HEK293 (cell line): ENCODE results near the gene SMAD1.

Source experiments
- BCL11A ChIP-seq: fragments of 450-650 bp; formaldehyde crosslinking; IDR thresholded peaks from 2 replicates; pipeline ENCODE4 v1.5.1; 2016; ENCODE audit warnings: low read depth, missing biosample characterization, missing genetic modification characterization
- BCL11B ChIP-seq: fragments of 450-650 bp; formaldehyde crosslinking; IDR thresholded peaks from 2 replicates; pipeline ENCODE4 v1.5.1; 2016; ENCODE audit warnings: low read depth, missing biosample characterization, missing genetic modification characterization
- GFI1B ChIP-seq: fragments of 450-650 bp; formaldehyde crosslinking; IDR thresholded peaks from 2 replicates; pipeline ENCODE4 v1.5.1; 2016; ENCODE audit warnings: missing biosample characterization, missing genetic modification characterization
- GLIS1 ChIP-seq: fragments of 450-650 bp; formaldehyde crosslinking; IDR thresholded peaks from 2 replicates; pipeline ENCODE4 v1.5.1; 2016; ENCODE audit warnings: missing biosample characterization, missing genetic modification characterization
- IKZF3 ChIP-seq: fragments of 450-650 bp; IDR thresholded peaks from 2 replicates; pipeline ENCODE4 v1.5.0; 2018; ENCODE audit warnings: missing biosample characterization, mild to moderate bottlenecking, missing genetic modification characterization, moderate library complexity
- KLF16 ChIP-seq: fragments of 450-650 bp; formaldehyde crosslinking; IDR thresholded peaks from 2 replicates; pipeline ENCODE4 v1.5.1; 2017; ENCODE audit warnings: missing biosample characterization, missing genetic modification characterization
- KLF7 ChIP-seq: fragments of 450-650 bp; formaldehyde crosslinking; IDR thresholded peaks from 2 replicates; pipeline ENCODE4 v1.5.1; 2016; ENCODE audit warnings: missing biosample characterization, missing genetic modification characterization, borderline replicate concordance
- REPIN1 ChIP-seq: fragments of 450-650 bp; formaldehyde crosslinking; IDR thresholded peaks from 2 replicates; pipeline ENCODE4 v1.5.1; 2017; ENCODE audit warnings: missing biosample characterization, missing genetic modification characterization, low read depth
- YY1 ChIP-seq: fragments of 450-650 bp; formaldehyde crosslinking; IDR thresholded peaks from 2 replicates; pipeline ENCODE4 v1.5.1; 2018; ENCODE audit warnings: missing biosample characterization, missing genetic modification characterization
- YY2 ChIP-seq: fragments of 450-650 bp; formaldehyde crosslinking; IDR thresholded peaks from 2 replicates; pipeline ENCODE4 v1.5.1; 2016; ENCODE audit warnings: missing biosample characterization, missing genetic modification characterization
- ZBTB26 ChIP-seq: fragments of 450-650 bp; formaldehyde crosslinking; optimal IDR thresholded peaks from 2 replicates; pipeline ENCODE3; 2016; ENCODE audit warnings: missing biosample characterization, mild to moderate bottlenecking, missing genetic modification characterization
- ZBTB48 ChIP-seq: fragments of 450-650 bp; formaldehyde crosslinking; IDR thresholded peaks from 2 replicates; pipeline ENCODE4 v1.5.1; 2016; ENCODE audit warnings: missing biosample characterization, missing genetic modification characterization
- ZEB2 ChIP-seq: fragments of 450-650 bp; formaldehyde crosslinking; IDR thresholded peaks from 2 replicates; pipeline ENCODE4 v1.5.1; 2016; ENCODE audit warnings: missing biosample characterization, missing genetic modification characterization
- ZFP37 ChIP-seq: fragments of 450-650 bp; formaldehyde crosslinking; IDR thresholded peaks from 2 replicates; pipeline ENCODE4 v1.5.1; 2016; ENCODE audit warnings: missing biosample characterization, missing genetic modification characterization
- ZNF10 ChIP-seq: fragments of 450-650 bp; formaldehyde crosslinking; IDR thresholded peaks from 2 replicates; pipeline ENCODE4 v1.5.1; 2017; ENCODE audit warnings: missing biosample characterization, missing genetic modification characterization
- ZNF157 ChIP-seq: fragments of 450-650 bp; formaldehyde crosslinking; IDR thresholded peaks from 2 replicates; pipeline ENCODE4 v1.5.1; 2016; ENCODE audit warnings: missing biosample characterization, missing genetic modification characterization
- ZNF24 ChIP-seq: fragments of 450-650 bp; formaldehyde crosslinking; IDR thresholded peaks from 2 replicates; pipeline ENCODE4 v1.5.1; 2016; ENCODE audit warnings: missing biosample characterization, missing genetic modification characterization
- ZNF292 ChIP-seq: fragments of 450-650 bp; formaldehyde crosslinking; IDR thresholded peaks from 2 replicates; pipeline ENCODE4 v1.5.1; 2016; ENCODE audit warnings: low read depth, missing biosample characterization, missing genetic modification characterization, borderline replicate concordance
- ZNF354C ChIP-seq: fragments of 450-650 bp; formaldehyde crosslinking; IDR thresholded peaks from 2 replicates; pipeline ENCODE4 v1.5.1; 2016; ENCODE audit warnings: missing biosample characterization, missing genetic modification characterization, low read depth, borderline replicate concordance
- ZNF433 ChIP-seq: fragments of 450-650 bp; formaldehyde crosslinking; IDR thresholded peaks from 2 replicates; pipeline ENCODE4 v1.5.1; 2016; ENCODE audit warnings: missing biosample characterization, missing genetic modification characterization, low read depth
- ZNF558 ChIP-seq: fragments of 450-650 bp; formaldehyde crosslinking; IDR thresholded peaks from 2 replicates; pipeline ENCODE4 v1.5.1; 2016; ENCODE audit warnings: missing biosample characterization, missing genetic modification characterization
- ZNF571 ChIP-seq: fragments of 450-650 bp; formaldehyde crosslinking; IDR thresholded peaks from 2 replicates; pipeline ENCODE4 v1.5.0; 2017; ENCODE audit warnings: missing biosample characterization, missing genetic modification characterization
- ZNF658 ChIP-seq: fragments of 450-650 bp; formaldehyde crosslinking; IDR thresholded peaks from 2 replicates; pipeline ENCODE4; 2016; ENCODE audit warnings: missing biosample characterization, missing genetic modification characterization
- ZNF704 ChIP-seq: fragments of 450-650 bp; formaldehyde crosslinking; IDR thresholded peaks from 2 replicates; pipeline ENCODE4 v1.5.1; 2016; ENCODE audit warnings: missing biosample characterization, missing genetic modification characterization
- ZNF707 ChIP-seq: fragments of 450-650 bp; formaldehyde crosslinking; IDR thresholded peaks from 2 replicates; pipeline ENCODE4 v1.5.1; 2016; ENCODE audit warnings: missing biosample characterization, missing genetic modification characterization
- TF ChIP-seq, protein P1 (sequence below): fragments of 450-650 bp; formaldehyde crosslinking; IDR thresholded peaks from 2 replicates; pipeline ENCODE4 v1.5.1; 2016; ENCODE audit warnings: missing biosample characterization, missing genetic modification characterization
- TF ChIP-seq, protein P2 (sequence below): fragments of 450-650 bp; formaldehyde crosslinking; IDR thresholded peaks from 2 replicates; pipeline ENCODE4 v1.5.1; 2016; ENCODE audit warnings: missing biosample characterization, missing genetic modification characterization, low read depth
- TF ChIP-seq, protein P3 (sequence below): fragments of 450-650 bp; formaldehyde crosslinking; conservative IDR thresholded peaks from 2 replicates; pipeline ENCODE4 v1.5.1; 2016; ENCODE audit warnings: low read depth, missing biosample characterization, missing genetic modification characterization

SMAD1 gene

DNA sequence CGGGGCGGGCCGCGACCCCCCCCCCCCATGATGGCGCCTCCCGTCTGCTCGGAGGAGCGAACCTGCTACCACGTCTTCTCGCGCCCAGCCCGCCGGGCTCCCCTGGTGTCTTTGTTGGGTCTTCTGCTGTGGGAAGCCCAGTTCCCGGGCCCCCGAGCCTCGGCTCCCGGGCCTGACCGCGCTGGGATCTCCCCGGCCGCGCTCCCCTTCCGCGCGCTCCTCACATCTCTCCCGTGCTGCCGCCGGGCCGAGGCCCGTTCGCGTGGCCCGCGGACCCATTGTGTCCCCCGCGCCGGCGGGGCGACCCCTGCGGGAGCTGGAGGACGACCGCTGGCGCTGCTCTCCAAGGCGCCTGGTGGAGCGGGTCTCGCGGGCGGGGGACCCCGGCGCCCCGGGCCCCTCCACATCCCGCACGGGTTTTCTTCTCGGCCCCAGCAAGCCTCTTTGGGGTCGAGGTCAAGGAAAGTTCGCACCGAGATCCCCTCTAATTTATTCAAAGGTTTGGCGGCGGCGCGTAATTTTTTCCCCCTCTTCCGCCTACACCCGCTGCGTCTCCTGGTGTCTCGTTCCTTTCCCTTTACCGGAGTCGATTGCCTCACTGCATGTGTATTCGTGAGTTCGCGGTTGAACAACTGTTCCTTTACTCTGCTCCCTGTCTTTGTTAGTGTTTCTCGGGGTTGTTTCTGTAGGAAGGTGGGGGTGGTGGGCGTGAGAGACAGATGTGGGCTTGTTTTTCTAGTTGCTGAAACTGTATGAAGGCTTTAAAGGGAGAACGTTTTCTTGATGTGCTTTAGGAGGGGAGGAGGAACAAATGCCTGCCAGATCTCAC lies 770 bp downstream of the SMAD1 start (continued):
- TF ChIP-seq, protein P1, sequence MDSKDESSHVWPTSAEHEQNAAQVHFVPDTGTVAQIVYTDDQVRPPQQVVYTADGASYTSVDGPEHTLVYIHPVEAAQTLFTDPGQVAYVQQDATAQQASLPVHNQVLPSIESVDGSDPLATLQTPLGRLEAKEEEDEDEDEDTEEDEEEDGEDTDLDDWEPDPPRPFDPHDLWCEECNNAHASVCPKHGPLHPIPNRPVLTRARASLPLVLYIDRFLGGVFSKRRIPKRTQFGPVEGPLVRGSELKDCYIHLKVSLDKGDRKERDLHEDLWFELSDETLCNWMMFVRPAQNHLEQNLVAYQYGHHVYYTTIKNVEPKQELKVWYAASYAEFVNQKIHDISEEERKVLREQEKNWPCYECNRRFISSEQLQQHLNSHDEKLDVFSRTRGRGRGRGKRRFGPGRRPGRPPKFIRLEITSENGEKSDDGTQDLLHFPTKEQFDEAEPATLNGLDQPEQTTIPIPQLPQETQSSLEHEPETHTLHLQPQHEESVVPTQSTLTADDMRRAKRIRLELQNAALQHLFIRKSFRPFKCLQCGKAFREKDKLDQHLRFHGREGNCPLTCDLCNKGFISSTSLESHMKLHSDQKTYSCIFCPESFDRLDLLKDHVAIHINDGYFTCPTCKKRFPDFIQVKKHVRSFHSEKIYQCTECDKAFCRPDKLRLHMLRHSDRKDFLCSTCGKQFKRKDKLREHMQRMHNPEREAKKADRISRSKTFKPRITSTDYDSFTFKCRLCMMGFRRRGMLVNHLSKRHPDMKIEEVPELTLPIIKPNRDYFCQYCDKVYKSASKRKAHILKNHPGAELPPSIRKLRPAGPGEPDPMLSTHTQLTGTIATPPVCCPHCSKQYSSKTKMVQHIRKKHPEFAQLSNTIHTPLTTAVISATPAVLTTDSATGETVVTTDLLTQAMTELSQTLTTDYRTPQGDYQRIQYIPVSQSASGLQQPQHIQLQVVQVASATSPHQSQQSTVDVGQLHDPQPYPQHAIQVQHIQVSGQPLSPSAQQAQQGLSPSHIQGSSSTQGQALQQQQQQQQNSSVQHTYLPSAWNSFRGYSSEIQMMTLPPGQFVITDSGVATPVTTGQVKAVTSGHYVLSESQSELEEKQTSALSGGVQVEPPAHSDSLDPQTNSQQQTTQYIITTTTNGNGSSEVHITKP (tag by site-specific recombination) = peak; percentile 77
- no peak for TF ChIP-seq ZNF292
- no peak for TF ChIP-seq KLF7 (tag by site-specific recombination)
- no peak for TF ChIP-seq BCL11B
- TF ChIP-seq ZNF354C (tag by site-specific recombination) = no peak
- TF ChIP-seq ZNF707 = no peak
- TF ChIP-seq ZBTB48 = no peak
- no peak for TF ChIP-seq GFI1B
- TF ChIP-seq GLIS1 = no peak
- TF ChIP-seq YY2 = no peak
- TF ChIP-seq YY1 (tag by site-specific recombination) = peak; percentile 49
- TF ChIP-seq REPIN1 (tag by site-specific recombination) = no peak
- TF ChIP-seq ZNF433 = no peak
- TF ChIP-seq ZNF658 = no peak
- TF ChIP-seq, protein P2, sequence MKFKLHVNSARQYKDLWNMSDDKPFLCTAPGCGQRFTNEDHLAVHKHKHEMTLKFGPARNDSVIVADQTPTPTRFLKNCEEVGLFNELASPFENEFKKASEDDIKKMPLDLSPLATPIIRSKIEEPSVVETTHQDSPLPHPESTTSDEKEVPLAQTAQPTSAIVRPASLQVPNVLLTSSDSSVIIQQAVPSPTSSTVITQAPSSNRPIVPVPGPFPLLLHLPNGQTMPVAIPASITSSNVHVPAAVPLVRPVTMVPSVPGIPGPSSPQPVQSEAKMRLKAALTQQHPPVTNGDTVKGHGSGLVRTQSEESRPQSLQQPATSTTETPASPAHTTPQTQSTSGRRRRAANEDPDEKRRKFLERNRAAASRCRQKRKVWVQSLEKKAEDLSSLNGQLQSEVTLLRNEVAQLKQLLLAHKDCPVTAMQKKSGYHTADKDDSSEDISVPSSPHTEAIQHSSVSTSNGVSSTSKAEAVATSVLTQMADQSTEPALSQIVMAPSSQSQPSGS (tag by site-specific recombination) = no peak
- TF ChIP-seq BCL11A (tag by site-specific recombination) = no peak
- no peak for TF ChIP-seq ZNF571 (tag by site-specific recombination)
- peak; percentile 58 for TF ChIP-seq IKZF3
- TF ChIP-seq ZBTB26 (tag by site-specific recombination) = peak; percentile 82
- TF ChIP-seq KLF16 = no peak
- TF ChIP-seq, protein P3, sequence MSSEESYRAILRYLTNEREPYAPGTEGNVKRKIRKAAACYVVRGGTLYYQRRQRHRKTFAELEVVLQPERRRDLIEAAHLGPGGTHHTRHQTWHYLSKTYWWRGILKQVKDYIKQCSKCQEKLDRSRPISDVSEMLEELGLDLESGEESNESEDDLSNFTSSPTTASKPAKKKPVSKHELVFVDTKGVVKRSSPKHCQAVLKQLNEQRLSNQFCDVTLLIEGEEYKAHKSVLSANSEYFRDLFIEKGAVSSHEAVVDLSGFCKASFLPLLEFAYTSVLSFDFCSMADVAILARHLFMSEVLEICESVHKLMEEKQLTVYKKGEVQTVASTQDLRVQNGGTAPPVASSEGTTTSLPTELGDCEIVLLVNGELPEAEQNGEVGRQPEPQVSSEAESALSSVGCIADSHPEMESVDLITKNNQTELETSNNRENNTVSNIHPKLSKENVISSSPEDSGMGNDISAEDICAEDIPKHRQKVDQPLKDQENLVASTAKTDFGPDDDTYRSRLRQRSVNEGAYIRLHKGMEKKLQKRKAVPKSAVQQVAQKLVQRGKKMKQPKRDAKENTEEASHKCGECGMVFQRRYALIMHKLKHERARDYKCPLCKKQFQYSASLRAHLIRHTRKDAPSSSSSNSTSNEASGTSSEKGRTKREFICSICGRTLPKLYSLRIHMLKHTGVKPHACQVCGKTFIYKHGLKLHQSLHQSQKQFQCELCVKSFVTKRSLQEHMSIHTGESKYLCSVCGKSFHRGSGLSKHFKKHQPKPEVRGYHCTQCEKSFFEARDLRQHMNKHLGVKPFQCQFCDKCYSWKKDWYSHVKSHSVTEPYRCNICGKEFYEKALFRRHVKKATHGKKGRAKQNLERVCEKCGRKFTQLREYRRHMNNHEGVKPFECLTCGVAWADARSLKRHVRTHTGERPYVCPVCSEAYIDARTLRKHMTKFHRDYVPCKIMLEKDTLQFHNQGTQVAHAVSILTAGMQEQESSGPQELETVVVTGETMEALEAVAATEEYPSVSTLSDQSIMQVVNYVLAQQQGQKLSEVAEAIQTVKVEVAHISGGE = peak; percentile 36; the same call in 1 of the 2 replicates
- TF ChIP-seq ZNF704 (tag by site-specific recombination) = no peak
- no peak for TF ChIP-seq ZFP37 (tag by site-specific recombination)
- no peak for TF ChIP-seq ZNF157 (tag by site-specific recombination)
- no peak for TF ChIP-seq ZNF558 (tag by site-specific recombination)
- TF ChIP-seq ZEB2 (tag by site-specific recombination) = peak; percentile 61
- no peak for TF ChIP-seq ZNF10 (tag by site-specific recombination)
- TF ChIP-seq ZNF24 (tag by site-specific recombination) = no peak; the same call in 1 of the 2 replicates
